K562 (cell line): Measurements from ENCODE around the gene NFIC. TPM values are rescaled to one million over a fixed set of nuclear protein-coding genes. Genes with fewer than 3 reads are reported as not detected.

ENCODE experiments used
- ATAC-seq: fragments of 200-7000 bp; cut with Tn5 transposase; 3 replicates; pipeline ENCODE4 v1.9.1; 2020; ENCODE audit warnings: moderate library complexity
- BruUV-seq: library from RNA; stranded (reverse); fragments of 400-500 nt; replicated peaks from 2 replicates; lab custom pipeline; 2021; lab: Mats Ljungman, UMichigan
- CTCF ChIA-PET: fragments of 300-600 bp; formaldehyde crosslinking; extraction: SDS; loops from one replicate; lab custom pipeline; 2021; ENCODE audit warnings: low intra/inter-chr PET ratio; lab: Yijun Ruan, JAX
- POLR2A ChIA-PET: fragments of 300-600, 350-650 bp; sonication (Branson Sonifier 250); formaldehyde crosslinking; extraction: SDS; loops from one replicate; lab custom pipeline; 2021; ENCODE audit warnings: antibody characterized with exemption, inconsistent platforms; lab: Yijun Ruan, JAX
- DNase-seq, 4 experiments: peaks; one replicate each; pipeline versions ENCODE4 v3.0.0 to v3.0.0-alpha.2; 2011 to 2018; ENCODE audit warnings: low spot score in 3 of 4, mixed read lengths in 3 of 4; ENCODE audit errors: extremely low read depth in 1 of 4
- FAIRE-seq: peaks from 2 replicates; lab custom pipeline; 2011; peaks lifted over from hg19 to GRCh38; lab: Jason Lieb, UNC
- H2AFZ ChIP-seq: 2 replicates; pipeline ENCODE4 v1.6.0; 2011; ENCODE audit warnings: low read depth, low read length, control low read depth, inconsistent platforms
- H3K27ac ChIP-seq: fragments of 200-600 bp; 3 replicates; pipeline ENCODE4 v1.8.0; 2011; ENCODE audit warnings: low read depth, mild to moderate bottlenecking, control low read depth, inconsistent platforms, low read length, moderate library complexity, mixed read lengths; ENCODE audit errors: extremely low read depth
- H3K27me3 ChIP-seq, 2 experiments: fragments of 300-600 bp in 1 of 2; 2 replicates in 1 of 2; 3 replicates in 1 of 2; pipeline versions ENCODE4 v1.6.0 to v1.8.0; 2011; ENCODE audit warnings: inconsistent platforms in 2 of 2, low read length in 2 of 2, mild to moderate bottlenecking in 1 of 2, mixed read lengths in 1 of 2, moderate library complexity in 1 of 2; ENCODE audit not compliant: control insufficient read depth in 2 of 2, insufficient read depth in 2 of 2
- H3K36me3 ChIP-seq: fragments of 300-600 bp; 3 replicates; pipeline ENCODE4 v1.8.0; 2011; ENCODE audit warnings: mild to moderate bottlenecking, low read length, inconsistent platforms; ENCODE audit not compliant: control insufficient read depth, insufficient read depth
- H3K4me1 ChIP-seq, 2 experiments: fragments of 200-600 bp in 1 of 2; replicated peaks in 1 of 2; 2 replicates in 1 of 2; 3 replicates in 1 of 2; pipeline versions ENCODE4 v1.5.1 to v1.8.0; 2011; ENCODE audit warnings: inconsistent platforms in 2 of 2, low read length in 2 of 2, mild to moderate bottlenecking in 1 of 2, mixed read lengths in 1 of 2, moderate library complexity in 1 of 2; ENCODE audit not compliant: control insufficient read depth in 2 of 2, insufficient read depth in 2 of 2
- H3K4me2 ChIP-seq: 2 replicates; pipeline ENCODE4 v1.6.1; 2011; ENCODE audit warnings: low read length, control low read depth, inconsistent platforms, mixed read lengths; ENCODE audit not compliant: insufficient read depth
- H3K4me3 ChIP-seq: fragments of 200-600 bp; sonication (generic), shearing (Covaris generic); 2 replicates; pipeline ENCODE4 v1.5.1; 2016; ENCODE audit warnings: control low read depth, inconsistent platforms
- H3K79me2 ChIP-seq: fragments of 200-600 bp; 3 replicates; pipeline ENCODE4 v1.8.0; 2011; ENCODE audit warnings: low read length, inconsistent platforms; ENCODE audit not compliant: control insufficient read depth, insufficient read depth
- H3K9ac ChIP-seq, 2 experiments: 2 replicates each; pipeline versions ENCODE4 v1.6.0 to v1.6.1; 2011; ENCODE audit warnings: low read depth in 2 of 2, low read length in 2 of 2, control low read depth in 1 of 2, inconsistent platforms in 1 of 2, mild to moderate bottlenecking in 1 of 2, mixed read lengths in 1 of 2; ENCODE audit not compliant: insufficient read depth in 1 of 2
- H3K9me1 ChIP-seq: one replicate; pipeline ENCODE4 v1.6.0; 2011; ENCODE audit warnings: inconsistent platforms, mild to moderate bottlenecking, low read length, moderate library complexity; ENCODE audit not compliant: control insufficient read depth, insufficient read depth
- H3K9me3 ChIP-seq: replicated peaks from 2 replicates; pipeline ENCODE4 v1.5.1; 2011; ENCODE audit warnings: low read depth, low read length, inconsistent platforms; ENCODE audit not compliant: control insufficient read depth, insufficient read depth
- H4K20me1 ChIP-seq: replicated peaks from 2 replicates; pipeline ENCODE4 v1.6.1; 2011; ENCODE audit warnings: low read length, inconsistent platforms, mixed read lengths; ENCODE audit not compliant: control insufficient read depth, insufficient read depth
- ATF1 ChIP-seq, 2 experiments: fragments of 450-650 bp in 1 of 2; IDR thresholded peaks; 2 replicates each; pipeline ENCODE4 v1.6.1; 2016; ENCODE audit warnings: missing compliant biosample characterization in 1 of 2, missing genetic modification characterization in 1 of 2
- E2F4 ChIP-seq: sonication (generic); formaldehyde crosslinking; IDR thresholded peaks from 2 replicates; pipeline ENCODE4 v1.8.0; 2022; ENCODE audit warnings: mild to moderate bottlenecking, low read depth, missing genetic modification reagents
- HMGXB4 ChIP-seq: sonication (generic); formaldehyde crosslinking; IDR thresholded peaks from 2 replicates; pipeline ENCODE4 v1.8.1; 2023; ENCODE audit warnings: mild to moderate bottlenecking, missing genetic modification reagents
- ILF3 ChIP-seq: fragments of 450-650 bp; IDR thresholded peaks from 2 replicates; pipeline ENCODE4 v1.6.1; 2018; ENCODE audit warnings: antibody characterized with exemption, mild to moderate bottlenecking, moderate library complexity, borderline replicate concordance
- JUNB ChIP-seq: fragments of 450-650 bp; formaldehyde crosslinking; conservative IDR thresholded peaks from 2 replicates; pipeline ENCODE4 v1.4.0; 2020; ENCODE audit warnings: mild to moderate bottlenecking
- KDM1A ChIP-seq, 2 experiments: fragments of 450-650 bp; IDR thresholded peaks; 2 replicates each; pipeline ENCODE4 v1.6.1; 2016; ENCODE audit warnings: mild to moderate bottlenecking in 2 of 2
- LARP7 ChIP-seq: fragments of 450-650 bp; IDR thresholded peaks from 2 replicates; pipeline ENCODE4 v1.6.1; 2016
- MAX ChIP-seq: sonication (generic); formaldehyde crosslinking; IDR thresholded peaks from 2 replicates; pipeline ENCODE4 v1.9.0; 2022; ENCODE audit warnings: mild to moderate bottlenecking, missing genetic modification reagents
- MYC ChIP-seq, 2 experiments: fragments of 250-450 bp in 1 of 2; sonication (Bioruptor Pico) in 1 of 2; IDR thresholded peaks; 2 replicates each; pipeline versions ENCODE4 v1.5.1 to v1.6.1; 2012 to 2021; ENCODE audit warnings: low read depth in 2 of 2, borderline replicate concordance in 1 of 2, improper control_type of control experiment in 1 of 2, low read length in 1 of 2, mild to moderate bottlenecking in 1 of 2, moderate library complexity in 1 of 2
- PHF20 ChIP-seq: fragments of 450-650 bp; IDR thresholded peaks from 2 replicates; pipeline ENCODE4 v1.6.1; 2018; ENCODE audit not compliant: partially characterized antibody
- TCF15 ChIP-seq: fragments of 250-450 bp; sonication (Bioruptor Pico); IDR thresholded peaks from 2 replicates; pipeline ENCODE4 v1.8.0; 2022; ENCODE audit warnings: moderate library complexity, mild to moderate bottlenecking, inconsistent platforms
- ZKSCAN8 ChIP-seq: fragments of 200-800 bp; sonication (Bioruptor generic); IDR thresholded peaks from 2 replicates; pipeline ENCODE4 v1.6.1; 2016; ENCODE audit warnings: missing genetic modification characterization, missing compliant biosample characterization
- ZNF41 ChIP-seq: fragments of 250-450 bp; sonication (Bioruptor Pico); conservative IDR thresholded peaks from 2 replicates; pipeline ENCODE4 v1.4.0; 2020; ENCODE audit warnings: mild to moderate bottlenecking
- WGBS: fragments of 100-300 bp; shearing (Covaris generic); methylation state at CpG from one replicate; pipeline ENCODE4 v1.1.6; 2016; ENCODE audit warnings: low coverage, mixed read lengths; ENCODE audit not compliant: insufficient coverage; ENCODE audit errors: missing lambda C conversion rate; 5-methylcytosine and 5-hydroxymethylcytosine counted together
- in situ Hi-C: fragments of 300-500 bp; cut with MboI; formaldehyde crosslinking; loops from 4 replicates; pipeline ENCODE4 v1.15.0; 2018; ENCODE audit warnings: inconsistent platforms, mixed read lengths
- intact Hi-C: fragments of 100-400 bp; cut with micrococcal nuclease; formaldehyde crosslinking; loops from 2 replicates; pipeline ENCODE4 v1.14.2; 2022
- polyA plus RNA-seq, 8 experiments: library from polyadenylated mRNA; depleted of rRNA in 4 of 8; stranded (reverse) in 5 of 8; unstranded in 3 of 8; fragments of >200 nt; fragmentation: Nextera tagmentation in 2 of 8; fragmentation: Illumina TruSeq in 1 of 8; extraction: Ambion mirVana in 2 of 8; extraction: Trizol in 1 of 8; gene quantifications; 2 replicates each; pipeline versions ENCODE4 v1.2.1 to v1.2.3, GENCODE V29; 2011 to 2014; ENCODE audit warnings: inconsistent platforms in 1 of 8, missing spikeins in 1 of 8
- total RNA-seq, 7 experiments: library from RNA; depleted of rRNA in 6 of 7; stranded (reverse); fragments of >200 nt in 6 of 7; fragmentation: Illumina TruSeq in 2 of 7; extraction: Trizol in 2 of 7; gene quantifications; 2 replicates each; pipeline versions ENCODE4 v1.2.1 to v1.2.3, GENCODE V29; 2011 to 2021; ENCODE audit warnings: low replicate concordance in 1 of 7

NFIC gene
- total and polyA plus RNA-seq, 9 of the 15 experiments (the other 6 are each of a cell fraction or from before 2014, with no cell fraction given), result 0.71 to 62.1 (median 6.9) TPM

GRCh38 chr19:3444695-3445234 lies 78.4 kb downstream of the NFIC start:
- no peak for FAIRE-seq
- Histone ChIP-seq H3K4me3 (no peak overlapping the region), H3K79me2 (peaks cover 31% of the 10 kb centered on the region), H3K4me2 (no peak overlapping the region), H3K27ac (no peak overlapping the region), H3K9ac (no peak overlapping the region), H3K27me3 (no peaks in the 10 kb centered on the region), H3K36me3 (peaks cover 87% of the 10 kb centered on the region; the same call in 2 of the 3 replicates), H3K4me1 (peaks cover 0 to 28% of the 10 kb centered on the region in 2 experiments; a peak in 2 of 5 replicates), H2AFZ (no peak overlapping the region), H4K20me1 (peaks cover 5% of the 10 kb centered on the region), H3K9me1 (no peaks in the 10 kb centered on the region), H3K9me3 (no peaks in the 10 kb centered on the region)
- in situ Hi-C loops, result no loop called here
- no TSS peak for BruUV-seq
- no peak for DNase-seq
- ChIA-PET POLR2A (no interaction called here), CTCF (no interaction called here)
- WGBS, result 89% methylated on average over 23 of the region's 24 CpGs
- intact Hi-C loops, result no loop called here
- no peak for ATAC-seq
- TF ChIP-seq LARP7 (no peak), ILF3 (no peak), TCF15 (CRISPR knock-in tag) (no peak), MYC (IDR thresholded peaks at IDR 0.05; ENCODE audit: low read depth, low read length) (no peak), MYC (CRISPR knock-in tag; IDR thresholded peaks at IDR 0.05; ENCODE audit: borderline replicate concordance, low read depth) (no peak), JUNB (CRISPR knock-in tag) (no peak), PHF20 (peak; percentile 59), KDM1A (IDR thresholded peaks at IDR 0.05) (peak in 1 of 2 experiments; percentile 22; a peak in 1 of 4 replicates), HMGXB4 (CRISPR knock-in tag) (no peak), MAX (peak; percentile 19; the same call in 1 of the 2 replicates), E2F4 (CRISPR knock-in tag) (peak; percentile 22; the same call in 1 of the 2 replicates), ATF1 (CRISPR knock-in tag; IDR thresholded peaks at IDR 0.05) (no peak), ATF1 (tag; IDR thresholded peaks at IDR 0.05) (no peak), ZKSCAN8 (CRISPR knock-in tag) (no peak), ZNF41 (no peak)
